Activated naive CD4-positive, alpha-beta T cell treated with anti-CD3 and anti-CD28 coated beads, Interleukin-2, amount 50 U/mL, for 24 hours (primary cell): Measurements from ENCODE around the gene PCDHGA1.
A peak's percentile ranks its signal among the peaks of the same experiment; 100 is the strongest.
"Not testable (repeated sequence)": the region's sequence is repeated elsewhere in the genome, so short reads cannot be mapped to it uniquely, and the experiment has no call there.

Source experiments
- H3K27ac Mint-ChIP-seq: one replicate; pipeline ENCODE4 v1.8.0; 2021; ENCODE audit warnings: mild to moderate bottlenecking, mixed read lengths
- H3K27me3 Mint-ChIP-seq: one replicate; pipeline ENCODE4 v1.8.0; 2021; ENCODE audit warnings: mixed read lengths
- H3K36me3 Mint-ChIP-seq: one replicate; pipeline ENCODE4 v1.8.0; 2021; ENCODE audit warnings: mixed read lengths
- H3K4me1 Mint-ChIP-seq: one replicate; pipeline ENCODE4 v1.8.0; 2021; ENCODE audit warnings: mixed read lengths
- H3K4me3 Mint-ChIP-seq: one replicate; pipeline ENCODE4 v1.8.0; 2021; ENCODE audit warnings: mild to moderate bottlenecking, mixed read lengths
- H3K9me3 Mint-ChIP-seq: one replicate; pipeline ENCODE4 v1.8.0; 2021; ENCODE audit warnings: mixed read lengths

Gene PCDHGA1

DNA sequence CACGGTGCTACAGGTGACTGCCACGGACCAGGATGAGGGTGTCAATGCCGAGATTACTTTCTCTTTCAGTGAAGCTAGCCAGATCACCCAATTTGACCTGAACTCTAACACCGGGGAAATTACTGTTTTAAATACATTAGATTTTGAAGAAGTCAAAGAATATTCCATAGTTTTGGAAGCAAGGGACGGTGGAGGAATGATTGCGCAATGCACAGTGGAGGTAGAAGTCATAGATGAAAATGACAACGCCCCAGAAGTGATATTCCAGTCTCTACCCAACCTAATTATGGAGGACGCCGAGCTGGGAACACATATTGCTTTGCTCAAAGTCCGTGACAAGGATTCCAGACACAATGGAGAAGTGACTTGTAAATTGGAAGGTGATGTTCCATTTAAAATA, 58.3 kb downstream of the PCDHGA1 start:
- H3K4me1 Mint-ChIP-seq, result peaks cover 3% of the 10 kb centered on the region
- H3K27ac Mint-ChIP-seq, result no peak overlapping the region
- H3K36me3 Mint-ChIP-seq, result peaks cover 29% of the 10 kb centered on the region
- H3K9me3 Mint-ChIP-seq, result peaks cover 40% of the 10 kb centered on the region
- no peak overlapping the region for H3K4me3 Mint-ChIP-seq
- peaks cover 64% of the 10 kb centered on the region for H3K27me3 Mint-ChIP-seq

- Mint-ChIP-seq H3K9me3 (peaks cover 42% of the 10 kb centered on the region), H3K27me3 (peaks cover 64% of the 10 kb centered on the region), H3K4me1 (peaks cover 3% of the 10 kb centered on the region), H3K27ac (no peak overlapping the region), H3K4me3 (no peak overlapping the region), H3K36me3 (peaks cover 28% of the 10 kb centered on the region)
Measured at GRCh38 chr5:141389153-141390042, 59.1 kb downstream of the PCDHGA1 start.

DNA sequence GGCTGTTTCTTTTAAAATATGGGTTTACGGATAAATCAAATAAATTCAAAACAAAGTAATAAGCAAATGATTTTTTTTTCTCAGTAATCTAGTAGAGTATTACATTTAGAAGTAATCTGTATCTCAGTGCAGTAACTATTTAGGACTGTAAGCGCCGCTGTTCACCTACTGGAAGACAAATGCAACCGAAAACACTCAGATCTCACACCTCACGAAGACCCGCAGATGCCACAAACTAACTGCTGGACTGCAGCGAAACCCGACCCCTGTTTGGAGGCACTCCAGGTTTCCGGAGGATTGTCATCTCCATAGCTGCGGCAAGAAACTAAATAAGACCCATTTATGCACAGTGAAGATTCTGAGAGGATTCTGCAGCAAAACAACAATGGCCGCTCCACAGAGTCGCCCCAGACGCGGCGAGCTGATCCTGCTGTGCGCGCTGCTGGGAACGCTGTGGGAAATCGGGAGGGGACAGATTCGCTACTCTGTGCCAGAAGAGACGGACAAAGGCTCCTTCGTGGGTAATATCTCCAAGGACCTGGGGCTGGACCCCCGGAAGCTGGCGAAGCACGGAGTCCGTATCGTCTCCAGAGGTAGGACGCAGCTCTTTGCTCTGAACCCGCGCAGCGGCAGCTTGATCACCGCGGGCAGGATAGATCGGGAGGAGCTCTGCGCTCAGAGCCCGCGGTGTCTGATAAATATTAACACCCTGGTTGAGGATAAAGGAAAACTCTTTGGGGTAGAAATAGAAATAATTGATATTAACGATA, 62.3 kb downstream of the PCDHGA1 start, which contains the start of gene PCDHGA8:
TSS of gene PCDHGA8 (plus strand) at position 205 of the 770 bp plus-strand sequence. CDS start at position 386, 181 bp downstream.
- Mint-ChIP-seq H3K36me3 (peaks cover 22% of the 10 kb centered on the region), H3K4me3 (no peak within 1 kb of the TSS), H3K27me3 (peaks cover 55% of the 10 kb centered on the region), H3K27ac (no peak within 1 kb of the TSS), H3K9me3 (peaks cover 24% of the 10 kb centered on the region), H3K4me1 (peaks cover 3% of the 10 kb centered on the region)

DNA sequence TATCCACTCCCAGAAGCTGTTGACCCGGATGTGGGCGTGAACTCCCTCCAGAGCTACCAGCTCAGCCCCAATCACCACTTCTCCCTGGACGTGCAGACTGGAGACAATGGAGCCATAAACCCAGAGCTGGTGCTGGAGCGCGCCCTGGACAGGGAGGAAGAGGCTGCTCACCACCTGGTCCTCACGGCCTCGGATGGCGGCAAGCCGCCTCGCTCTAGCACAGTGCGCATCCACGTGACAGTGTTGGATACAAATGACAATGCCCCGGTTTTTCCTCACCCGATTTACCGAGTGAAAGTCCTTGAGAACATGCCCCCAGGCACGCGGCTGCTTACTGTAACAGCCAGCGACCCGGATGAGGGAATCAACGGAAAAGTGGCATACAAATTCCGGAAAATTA, 63.0 kb downstream of the PCDHGA1 start:
- peaks cover 54% of the 10 kb centered on the region for H3K27me3 Mint-ChIP-seq
- peaks cover 22% of the 10 kb centered on the region for H3K36me3 Mint-ChIP-seq
- H3K4me1 Mint-ChIP-seq, result peaks cover 3% of the 10 kb centered on the region
- no peak overlapping the region for H3K27ac Mint-ChIP-seq
- no peak overlapping the region for H3K4me3 Mint-ChIP-seq
- H3K9me3 Mint-ChIP-seq, result peaks cover 24% of the 10 kb centered on the region

- not testable (repeated sequence) for H3K27ac Mint-ChIP-seq, H3K4me3 Mint-ChIP-seq, H3K4me1 Mint-ChIP-seq
- H3K36me3 Mint-ChIP-seq, result peaks cover 19% of the 10 kb centered on the region
- peaks cover 53% of the 10 kb centered on the region for H3K27me3 Mint-ChIP-seq
- H3K9me3 Mint-ChIP-seq, result peaks cover 15% of the 10 kb centered on the region
Measured at GRCh38 chr5:141394401-141395187, 64.3 kb downstream of the PCDHGA1 start.

DNA sequence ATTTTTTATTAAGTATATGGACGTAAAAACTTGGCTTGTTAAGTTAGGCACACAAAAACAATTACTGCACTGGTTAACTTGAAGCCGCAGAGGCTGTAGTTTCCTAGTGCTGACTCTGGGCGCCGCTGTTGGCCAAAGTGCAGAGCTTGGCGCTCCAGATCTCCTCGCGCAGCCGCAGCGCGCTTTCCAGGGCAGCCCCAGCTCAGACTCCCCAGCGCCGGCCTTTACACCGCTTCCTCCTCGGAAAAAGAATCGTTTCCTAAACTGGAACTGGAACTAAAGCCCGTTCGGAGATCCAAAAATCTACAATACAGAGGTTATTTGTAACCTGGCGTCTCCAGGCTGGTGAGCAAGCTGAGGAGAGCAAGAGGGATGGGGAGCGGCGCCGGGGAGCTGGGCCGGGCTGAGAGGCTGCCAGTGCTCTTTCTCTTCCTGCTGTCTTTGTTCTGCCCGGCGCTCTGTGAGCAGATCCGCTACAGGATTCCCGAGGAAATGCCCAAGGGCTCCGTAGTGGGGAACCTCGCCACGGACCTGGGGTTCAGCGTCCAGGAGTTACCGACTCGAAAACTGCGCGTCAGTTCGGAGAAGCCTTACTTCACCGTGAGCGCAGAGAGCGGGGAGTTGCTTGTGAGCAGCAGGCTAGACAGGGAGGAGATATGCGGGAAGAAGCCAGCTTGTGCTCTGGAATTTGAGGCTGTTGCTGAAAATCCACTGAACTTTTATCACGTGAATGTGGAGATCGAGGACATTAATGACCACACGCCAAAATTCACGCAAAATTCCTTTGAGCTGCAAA, 67.6 kb downstream of the PCDHGA1 start, which contains the start of gene PCDHGB5:
TSS of gene PCDHGB5 (plus strand) at position 192 of the 796 bp plus-strand sequence. CDS start at position 373, 181 bp downstream.
- Mint-ChIP-seq H3K4me3 (peak within 1 kb of the TSS; percentile 44), H3K36me3 (peaks cover 19% of the 10 kb centered on the region), H3K9me3 (peaks cover 12% of the 10 kb centered on the region), H3K27me3 (peaks cover 49% of the 10 kb centered on the region)
- not testable (repeated sequence) for H3K4me1 Mint-ChIP-seq, H3K27ac Mint-ChIP-seq

- H3K36me3 Mint-ChIP-seq, result peaks cover 17% of the 10 kb centered on the region
- H3K9me3 Mint-ChIP-seq, result peaks cover 15% of the 10 kb centered on the region
- H3K4me1 Mint-ChIP-seq, result no peaks in the 10 kb centered on the region
- no peak overlapping the region for H3K4me3 Mint-ChIP-seq
- H3K27me3 Mint-ChIP-seq, result peaks cover 52% of the 10 kb centered on the region
- H3K27ac Mint-ChIP-seq, result no peak overlapping the region
Measured at GRCh38 chr5:141398608-141399007, 68.3 kb downstream of the PCDHGA1 start.

DNA sequence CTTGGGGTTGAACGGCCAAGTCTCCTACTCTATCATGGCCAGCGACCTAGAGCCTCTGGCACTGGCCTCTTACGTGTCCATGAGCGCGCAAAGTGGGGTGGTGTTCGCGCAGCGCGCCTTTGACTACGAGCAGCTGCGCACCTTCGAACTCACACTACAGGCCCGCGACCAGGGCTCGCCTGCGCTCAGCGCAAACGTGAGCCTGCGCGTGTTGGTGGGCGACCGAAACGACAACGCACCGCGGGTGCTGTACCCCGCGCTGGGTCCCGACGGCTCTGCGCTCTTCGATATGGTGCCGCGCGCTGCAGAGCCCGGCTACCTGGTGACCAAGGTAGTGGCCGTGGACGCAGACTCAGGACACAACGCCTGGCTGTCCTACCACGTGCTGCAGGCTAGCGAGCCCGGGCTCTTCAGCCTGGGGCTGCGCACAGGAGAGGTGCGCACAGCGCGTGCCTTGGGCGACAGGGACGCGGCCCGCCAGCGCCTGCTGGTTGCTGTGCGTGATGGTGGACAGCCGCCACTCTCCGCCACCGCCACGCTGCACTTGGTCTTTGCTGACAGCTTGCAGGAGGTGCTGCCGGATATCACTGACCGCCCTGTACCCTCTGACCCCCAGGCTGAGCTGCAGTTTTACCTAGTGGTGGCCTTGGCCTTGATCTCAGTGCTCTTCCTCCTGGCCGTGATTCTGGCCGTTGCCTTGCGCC, 69.4 kb downstream of the PCDHGA1 start:
- peaks cover 52% of the 10 kb centered on the region for H3K27me3 Mint-ChIP-seq

GRCh38 chr5:141402553-141403243, 72.4 kb downstream of the PCDHGA1 start, which contains the start of gene PCDHGA9:
TSS of gene PCDHGA9 (plus strand) at chr5:141402778. CDS start at chr5:141402953, 175 bp downstream.
- no peak within 1 kb of the TSS for H3K27ac Mint-ChIP-seq
- H3K36me3 Mint-ChIP-seq, result peaks cover 16% of the 10 kb centered on the region
- H3K4me3 Mint-ChIP-seq, result peak within 1 kb of the TSS; percentile 70
- H3K4me1 Mint-ChIP-seq, result no peaks in the 10 kb centered on the region
- H3K27me3 Mint-ChIP-seq, result peaks cover 56% of the 10 kb centered on the region
- H3K9me3 Mint-ChIP-seq, result peaks cover 11% of the 10 kb centered on the region

More for the DNA sequence above, 69.4 kb downstream of the PCDHGA1 start:
- Mint-ChIP-seq H3K27ac (peak overlapping the region; percentile 86), H3K4me1 (no peaks in the 10 kb centered on the region), H3K36me3 (peaks cover 16% of the 10 kb centered on the region), H3K4me3 (peak overlapping the region; percentile 57), H3K9me3 (peaks cover 11% of the 10 kb centered on the region)

- Mint-ChIP-seq H3K27ac (no peak overlapping the region), H3K9me3 (peaks cover 16% of the 10 kb centered on the region), H3K36me3 (peaks cover 19% of the 10 kb centered on the region), H3K4me3 (no peak overlapping the region), H3K27me3 (peaks cover 59% of the 10 kb centered on the region), H3K4me1 (no peaks in the 10 kb centered on the region)
Measured at GRCh38 chr5:141403387-141403786, 73.1 kb downstream of the PCDHGA1 start.

DNA sequence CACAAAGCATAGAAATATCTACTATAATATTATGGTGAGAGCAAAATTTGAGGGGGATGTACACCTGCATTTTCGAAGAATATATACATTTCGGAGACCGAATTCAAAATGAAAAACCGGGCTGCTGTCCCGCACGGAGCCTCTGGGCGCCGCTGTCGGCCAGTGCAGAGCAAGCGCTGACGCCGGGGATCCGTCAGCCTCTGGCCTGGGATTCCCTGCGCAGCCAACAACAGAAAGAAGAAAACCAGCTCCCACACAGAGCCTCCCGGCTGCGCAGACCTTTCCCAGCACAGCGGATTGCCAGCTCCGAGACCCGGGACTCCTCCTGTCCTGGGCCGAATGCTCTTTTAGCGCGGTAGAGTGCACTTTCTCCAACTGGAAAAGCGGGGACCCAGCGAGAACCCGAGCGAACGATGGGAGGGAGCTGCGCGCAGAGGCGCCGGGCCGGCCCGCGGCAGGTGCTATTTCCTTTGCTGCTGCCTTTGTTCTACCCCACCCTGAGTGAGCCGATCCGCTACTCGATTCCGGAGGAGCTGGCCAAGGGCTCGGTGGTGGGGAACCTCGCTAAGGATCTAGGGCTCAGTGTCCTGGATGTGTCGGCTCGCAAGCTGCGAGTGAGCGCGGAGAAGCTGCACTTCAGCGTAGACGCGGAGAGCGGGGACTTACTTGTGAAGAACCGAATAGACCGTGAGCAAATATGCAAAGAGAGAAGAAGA, 77.6 kb downstream of the PCDHGA1 start, which contains the start of gene PCDHGB6:
TSS of gene PCDHGB6 (plus strand) at position 232 of the 716 bp plus-strand sequence. CDS start at position 414, 182 bp downstream.
- H3K27me3 Mint-ChIP-seq, result peaks cover 59% of the 10 kb centered on the region
- peaks cover 20% of the 10 kb centered on the region for H3K36me3 Mint-ChIP-seq
- peak within 1 kb of the TSS; percentile 74 for H3K4me3 Mint-ChIP-seq
- H3K9me3 Mint-ChIP-seq, result peaks cover 21% of the 10 kb centered on the region
- not testable (repeated sequence) for H3K27ac Mint-ChIP-seq, H3K4me1 Mint-ChIP-seq

- H3K36me3 Mint-ChIP-seq, result peaks cover 22% of the 10 kb centered on the region
- peaks cover 59% of the 10 kb centered on the region for H3K27me3 Mint-ChIP-seq
- peak overlapping the region; percentile 52 for H3K4me3 Mint-ChIP-seq
- H3K9me3 Mint-ChIP-seq, result peaks cover 17% of the 10 kb centered on the region
- H3K27ac Mint-ChIP-seq, result no peak overlapping the region
- peaks cover 18% of the 10 kb centered on the region for H3K4me1 Mint-ChIP-seq
Measured at GRCh38 chr5:141409598-141410306, 79.4 kb downstream of the PCDHGA1 start.
